K562 (cell line): ENCODE results near the gene DGKE. TPM values are rescaled to one million over a fixed set of nuclear protein-coding genes. Genes with fewer than 3 reads are reported as not detected.

Experiments
- CEBPB ChIP-seq: fragments of 450-650 bp; IDR thresholded peaks from 2 replicates; pipeline ENCODE4 v1.6.1; 2016; ENCODE audit warnings: missing genetic modification characterization, missing compliant biosample characterization
- GTF2E2 ChIP-seq: fragments of 200-800 bp; sonication (Bioruptor generic); IDR thresholded peaks from 2 replicates; pipeline ENCODE4 v1.6.1; 2016; ENCODE audit warnings: missing genetic modification characterization, missing compliant biosample characterization
- MEF2A ChIP-seq: IDR thresholded peaks from 2 replicates; pipeline ENCODE4 v1.6.1; 2011; ENCODE audit warnings: low read depth, mild to moderate bottlenecking, low read length, moderate library complexity; ENCODE audit not compliant: control insufficient read depth
- MGA ChIP-seq: fragments of 450-650 bp; IDR thresholded peaks from 2 replicates; pipeline ENCODE4 v1.6.1; 2016; ENCODE audit warnings: mild to moderate bottlenecking, moderate library complexity
- MYC ChIP-seq, 2 experiments: fragments of 250-450 bp in 1 of 2; sonication (Bioruptor Pico) in 1 of 2; IDR thresholded peaks; 2 replicates each; pipeline versions ENCODE4 v1.5.1 to v1.6.1; 2012 to 2021; ENCODE audit warnings: low read depth in 2 of 2, borderline replicate concordance in 1 of 2, improper control_type of control experiment in 1 of 2, low read length in 1 of 2, mild to moderate bottlenecking in 1 of 2, moderate library complexity in 1 of 2
- ZNF384 ChIP-seq: IDR thresholded peaks from 2 replicates; pipeline ENCODE4 v1.6.1; 2012; ENCODE audit warnings: low read depth, low read length, improper control_type of control experiment
- polyA plus RNA-seq, 8 experiments: library from polyadenylated mRNA; depleted of rRNA in 4 of 8; stranded (reverse) in 5 of 8; unstranded in 3 of 8; fragments of >200 nt; fragmentation: Nextera tagmentation in 2 of 8; fragmentation: Illumina TruSeq in 1 of 8; extraction: Ambion mirVana in 2 of 8; extraction: Trizol in 1 of 8; gene quantifications; 2 replicates each; pipeline versions ENCODE4 v1.2.1 to v1.2.3, GENCODE V29; 2011 to 2014; ENCODE audit warnings: inconsistent platforms in 1 of 8, missing spikeins in 1 of 8
- total RNA-seq, 7 experiments: library from RNA; depleted of rRNA in 6 of 7; stranded (reverse); fragments of >200 nt in 6 of 7; fragmentation: Illumina TruSeq in 2 of 7; extraction: Trizol in 2 of 7; gene quantifications; 2 replicates each; pipeline versions ENCODE4 v1.2.1 to v1.2.3, GENCODE V29; 2011 to 2021; ENCODE audit warnings: low replicate concordance in 1 of 7
- TF ChIP-seq, protein P1 (sequence below): fragments of 250-450 bp; sonication (Bioruptor Pico); IDR thresholded peaks from 2 replicates; pipeline ENCODE4 v1.8.0; 2022; ENCODE audit warnings: inconsistent platforms, mild to moderate bottlenecking, moderate library complexity, borderline replicate concordance

The DGKE gene
- total and polyA plus RNA-seq, 9 of the 15 experiments (the other 6 are each of a cell fraction or from before 2014, with no cell fraction given): 1.3 to 9.9 (median 5.9) TPM

- TF ChIP-seq MGA (0 out of 2 replicates have a peak, but pooled peaks have one; percentile 25), MYC (IDR thresholded peaks at IDR 0.05; ENCODE audit: low read depth, low read length) (peak; percentile 81), MYC (CRISPR knock-in tag; IDR thresholded peaks at IDR 0.05; ENCODE audit: borderline replicate concordance, low read depth) (0 out of 2 replicates have a peak, but pooled peaks have one; percentile 56), CEBPB (tag) (peak; percentile 64), GTF2E2 (tag) (no peak), ZNF384 (no peak), MEF2A (no peak)
- TF ChIP-seq, protein P1, sequence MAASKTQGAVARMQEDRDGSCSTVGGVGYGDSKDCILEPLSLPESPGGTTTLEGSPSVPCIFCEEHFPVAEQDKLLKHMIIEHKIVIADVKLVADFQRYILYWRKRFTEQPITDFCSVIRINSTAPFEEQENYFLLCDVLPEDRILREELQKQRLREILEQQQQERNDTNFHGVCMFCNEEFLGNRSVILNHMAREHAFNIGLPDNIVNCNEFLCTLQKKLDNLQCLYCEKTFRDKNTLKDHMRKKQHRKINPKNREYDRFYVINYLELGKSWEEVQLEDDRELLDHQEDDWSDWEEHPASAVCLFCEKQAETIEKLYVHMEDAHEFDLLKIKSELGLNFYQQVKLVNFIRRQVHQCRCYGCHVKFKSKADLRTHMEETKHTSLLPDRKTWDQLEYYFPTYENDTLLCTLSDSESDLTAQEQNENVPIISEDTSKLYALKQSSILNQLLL (CRISPR knock-in tag): no peak
These were observed 78.4 kb downstream of the DGKE start (continued) for GRCh38 chr17:56912105-56912999.
